Activated gamma-delta T cell (primary cell): ENCODE results near the gene ITGB5.
"Not testable (repeated sequence)": the region's sequence is repeated elsewhere in the genome, so short reads cannot be mapped to it uniquely, and the experiment has no call there.

Source experiments
- DNase-seq: peaks from one replicate; lab custom pipeline; 2025; lab: John Stamatoyannopoulos, UW

ITGB5 gene

DNA sequence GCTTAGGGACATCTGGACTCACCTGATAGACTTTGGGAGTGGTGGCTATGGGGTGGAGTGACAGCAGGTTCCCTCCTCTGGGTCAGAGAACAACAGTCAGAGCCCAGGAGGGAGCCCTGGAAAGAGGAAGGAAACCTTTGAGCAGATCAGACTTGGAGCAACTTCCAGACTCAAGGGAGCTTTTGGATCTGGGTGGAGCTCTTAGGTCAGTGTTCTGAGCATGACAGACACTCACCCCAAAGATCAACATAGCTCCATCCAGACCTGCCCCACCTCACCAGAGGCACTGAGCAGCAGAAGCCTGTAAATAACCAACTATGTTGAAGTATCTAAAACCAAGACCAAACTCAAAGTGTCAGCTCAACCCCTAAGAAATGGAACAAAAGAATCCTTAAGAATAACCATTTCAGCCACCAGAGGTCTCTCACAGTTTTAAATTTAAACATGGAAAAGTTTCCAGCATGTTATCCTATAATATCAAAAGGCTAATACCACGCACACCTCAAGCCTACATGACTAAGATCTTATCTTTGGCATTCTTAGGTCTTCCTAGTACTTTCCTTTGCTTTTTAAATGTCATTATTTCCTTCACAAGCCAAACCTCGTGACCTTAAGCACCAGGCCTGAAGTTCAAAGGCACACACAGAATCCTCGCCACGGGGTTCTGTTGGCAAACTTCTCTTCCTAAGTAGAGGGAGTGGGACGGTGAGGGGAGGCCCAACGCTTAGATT lies 100.5 kb downstream of the ITGB5 start:
- DNase-seq = no peak

DNA sequence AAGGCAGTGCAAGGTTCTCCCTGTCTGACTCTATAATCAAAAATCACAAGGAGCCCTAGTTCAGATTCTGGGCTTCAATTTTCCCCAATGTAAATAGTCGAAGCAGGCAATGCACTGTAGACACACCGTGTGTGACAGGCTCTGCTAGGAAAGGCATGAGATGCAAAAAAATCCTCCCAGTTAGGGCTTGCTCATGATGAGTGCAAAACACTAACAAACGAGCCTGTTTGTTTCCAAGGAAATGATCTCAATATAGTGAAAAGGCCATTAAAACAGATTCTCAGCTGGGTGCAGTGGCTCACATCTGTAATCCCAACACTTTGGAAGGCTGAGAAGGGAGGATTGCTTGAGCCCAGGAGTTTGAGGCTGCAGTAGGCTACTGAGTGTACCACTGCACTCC lies 101.2 kb downstream of the ITGB5 start:
- no peak for DNase-seq

DNA sequence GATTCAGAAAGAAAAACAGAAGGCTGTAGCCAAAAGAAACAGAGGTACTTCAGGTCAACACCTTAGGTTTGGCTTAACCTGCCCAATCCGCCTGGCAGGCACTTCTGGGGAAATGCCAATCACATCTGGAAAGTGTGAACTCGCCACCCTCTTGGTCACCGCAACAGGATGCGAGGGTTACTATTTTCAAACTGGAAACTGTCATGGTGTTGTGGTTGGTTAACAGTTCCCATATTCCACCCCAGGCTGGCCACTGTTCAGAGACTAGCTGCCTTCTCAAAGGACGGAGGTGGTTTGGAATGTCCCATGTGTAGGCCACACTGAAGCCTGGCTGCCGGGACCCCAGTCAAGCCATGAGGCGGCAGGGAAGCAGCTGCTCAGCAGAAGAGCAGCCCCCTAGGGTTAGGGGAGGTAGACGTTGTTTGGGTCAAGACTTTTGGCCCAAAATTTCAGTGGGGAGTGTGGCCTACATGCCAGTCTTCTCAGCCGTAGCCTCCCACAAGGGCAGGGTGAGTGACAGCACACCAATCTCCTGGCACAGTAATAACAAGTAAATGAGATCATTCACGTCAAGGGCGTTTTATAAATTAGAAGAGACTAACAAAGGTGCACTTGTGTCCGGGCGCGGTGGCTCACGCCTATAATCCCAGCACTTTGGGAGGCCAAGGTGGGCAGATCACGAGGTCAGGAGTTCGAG lies 102.3 kb downstream of the ITGB5 start:
- DNase-seq = no peak

DNA sequence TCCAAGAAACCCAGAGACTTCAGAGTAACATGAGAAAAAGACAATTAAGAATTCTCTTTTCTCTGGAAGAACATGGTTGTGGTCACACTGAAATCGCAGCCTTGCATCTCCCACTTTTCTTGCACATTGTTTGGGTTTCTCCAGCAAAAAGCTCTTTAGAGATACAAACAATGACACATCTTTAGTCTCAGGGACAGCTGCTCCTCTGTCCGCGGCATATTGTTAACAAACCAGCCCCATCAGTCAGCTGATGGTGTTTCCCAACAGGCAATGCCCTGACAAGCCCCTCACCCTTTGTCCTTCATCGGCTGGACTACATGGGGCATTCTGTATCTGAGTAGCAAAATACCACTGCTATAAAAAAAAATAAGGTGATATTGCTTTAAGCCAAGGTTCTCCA lies 103.5 kb downstream of the ITGB5 start:
- DNase-seq = no peak

DNA sequence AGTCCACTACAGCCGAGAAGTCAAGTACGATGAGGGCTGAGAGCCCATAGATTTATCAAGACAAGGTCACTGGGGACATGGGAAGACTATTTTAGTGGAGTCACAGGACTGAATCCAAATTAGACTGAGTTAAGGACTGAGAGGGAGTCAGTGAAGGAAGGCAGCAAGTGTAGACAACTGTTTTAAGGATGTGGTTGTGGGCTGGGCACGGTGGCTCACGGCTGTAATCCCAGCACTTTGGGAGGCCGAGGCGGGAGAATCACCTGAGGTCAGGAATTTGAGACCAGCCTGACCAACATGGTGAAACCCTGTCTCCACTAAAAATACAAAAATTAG lies 104.8 kb downstream of the ITGB5 start:
- DNase-seq = not testable (repeated sequence)

DNA sequence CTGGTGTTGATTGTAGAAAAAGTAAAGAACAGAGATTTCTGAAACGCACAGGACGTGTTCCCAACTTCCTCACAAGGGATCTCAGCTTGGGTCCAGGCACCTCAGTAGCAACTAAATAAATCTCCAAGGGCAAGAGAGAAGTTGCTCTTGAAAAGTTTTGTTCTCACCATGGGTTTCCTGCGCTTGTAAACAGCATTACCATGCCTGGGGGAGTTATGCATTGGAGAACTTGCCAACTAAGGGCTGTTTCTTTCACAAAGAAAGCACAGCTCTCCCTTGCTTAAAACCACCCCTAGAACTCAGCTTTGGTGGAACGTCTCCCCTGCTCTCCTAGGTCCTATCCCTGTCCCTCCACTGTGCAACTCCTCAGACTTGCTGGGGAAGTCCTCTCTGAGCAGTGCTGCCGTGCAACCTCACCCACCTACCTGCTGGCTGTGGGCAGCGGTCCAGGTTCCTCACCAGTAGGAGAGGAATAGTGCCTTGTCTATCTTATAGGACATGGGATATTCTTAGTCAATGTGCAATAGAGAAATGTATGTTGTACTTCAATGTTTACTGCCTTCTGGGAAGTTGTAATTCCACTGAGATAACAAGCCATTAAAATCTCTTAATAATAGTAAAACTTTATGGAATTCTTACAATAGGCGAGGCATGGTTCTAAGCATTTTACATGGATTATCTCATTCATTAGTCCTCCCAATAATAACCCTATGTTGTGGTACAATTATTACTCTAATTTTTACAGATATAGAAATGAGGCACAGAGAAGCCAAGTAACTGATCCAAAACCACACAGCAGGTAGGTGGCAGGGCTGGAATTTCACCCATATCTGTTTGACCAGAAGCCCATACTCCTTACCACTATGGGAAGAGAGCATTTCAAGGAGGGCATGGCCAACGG lies 105.4 kb downstream of the ITGB5 start:
- no peak for DNase-seq

DNA sequence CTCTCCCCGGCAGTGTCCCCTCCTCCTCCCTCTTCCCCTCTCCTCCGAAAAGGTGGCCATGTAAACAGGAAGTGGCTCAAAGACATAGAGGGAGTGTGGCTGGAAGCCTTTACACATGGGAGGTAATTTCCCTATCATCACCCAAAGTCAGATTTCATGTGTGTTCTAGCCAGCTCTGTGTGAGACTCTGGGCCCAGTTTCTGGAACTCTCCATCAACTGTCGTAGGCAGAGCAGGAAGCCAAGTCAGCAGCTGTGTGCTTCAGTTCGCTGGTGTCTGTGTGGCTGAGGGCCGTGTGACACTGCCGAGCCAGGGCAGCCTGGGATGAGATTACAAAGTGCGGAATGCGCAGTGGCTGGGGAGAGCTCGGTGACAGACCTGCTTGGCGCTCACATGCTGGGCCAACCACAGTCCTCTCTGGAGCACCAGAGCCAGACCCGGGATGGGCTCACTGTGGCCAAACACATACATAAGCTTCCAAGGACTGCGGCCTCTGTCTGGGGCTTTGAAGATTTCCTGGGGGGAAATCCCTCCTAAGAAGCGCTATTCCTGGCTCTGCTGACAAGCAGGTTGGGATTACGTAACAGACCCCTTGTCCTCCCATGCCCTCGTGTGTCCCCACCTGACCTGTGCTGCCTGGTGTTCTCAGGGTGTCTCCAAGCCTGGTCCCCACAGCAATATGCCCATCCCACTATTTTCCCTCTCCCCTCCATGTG lies 106.2 kb downstream of the ITGB5 start:
- no peak for DNase-seq

DNA sequence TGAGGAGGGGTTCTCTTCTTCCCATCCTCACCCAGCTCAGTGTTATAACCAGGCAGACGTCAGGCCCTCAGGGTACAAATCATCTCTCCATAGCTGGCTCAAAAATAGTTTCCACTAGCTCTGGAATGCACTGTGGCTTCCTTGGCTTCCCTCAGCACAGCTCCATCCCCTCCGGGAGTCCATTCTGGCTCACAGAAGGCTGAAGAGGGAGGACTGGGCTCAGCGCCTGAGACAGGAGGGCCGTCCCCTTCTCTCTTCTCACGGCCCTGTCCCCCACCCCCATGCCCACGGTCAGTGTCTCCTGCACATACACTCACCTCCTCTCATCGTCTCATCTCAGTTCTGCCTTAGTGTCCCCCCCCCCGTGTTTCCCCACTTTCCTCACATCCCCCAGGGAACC lies 106.8 kb downstream of the ITGB5 start:
- DNase-seq = no peak

DNA sequence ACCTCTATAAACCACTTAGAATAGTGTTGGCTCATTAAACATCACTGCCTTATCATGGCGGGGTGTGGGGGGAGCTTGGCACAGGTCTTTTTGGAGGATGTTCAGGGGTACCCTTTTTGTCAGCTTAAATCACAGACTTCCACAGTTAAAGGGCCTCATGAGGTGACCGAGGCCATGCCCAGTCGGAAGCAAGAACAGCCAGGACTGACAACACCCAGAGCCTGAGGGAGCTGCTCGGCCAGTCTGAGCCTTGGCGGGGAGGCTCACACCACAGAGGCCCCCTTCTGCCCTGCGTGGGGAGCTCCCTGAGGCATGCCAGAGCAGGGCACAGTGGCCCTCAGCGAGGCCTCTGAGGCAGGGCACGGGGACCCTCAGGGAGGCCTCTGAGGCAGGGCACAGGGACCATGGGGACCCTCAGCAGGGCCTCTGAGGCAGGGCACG lies 107.4 kb downstream of the ITGB5 start:
- no peak for DNase-seq

DNA sequence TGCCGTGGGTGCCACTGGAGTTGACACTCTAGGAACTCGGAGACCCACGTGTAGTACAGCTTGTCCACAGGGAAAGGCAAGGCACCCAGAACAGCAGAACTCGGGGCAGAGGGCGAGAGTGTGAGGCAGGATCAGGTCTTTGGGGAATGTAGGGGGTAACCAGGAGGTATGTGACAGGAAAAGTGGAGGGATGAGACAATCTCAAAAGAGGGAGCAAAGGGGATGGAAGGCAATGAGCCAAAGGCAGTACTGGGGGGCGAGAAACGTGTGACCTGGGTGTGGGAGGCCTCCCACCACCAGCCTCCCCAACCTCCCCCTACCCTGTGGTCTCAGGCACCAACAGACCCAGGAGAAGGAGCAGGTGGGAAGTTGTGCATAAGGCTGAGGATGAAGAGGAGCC lies 108.0 kb downstream of the ITGB5 start:
- DNase-seq = no peak

DNA sequence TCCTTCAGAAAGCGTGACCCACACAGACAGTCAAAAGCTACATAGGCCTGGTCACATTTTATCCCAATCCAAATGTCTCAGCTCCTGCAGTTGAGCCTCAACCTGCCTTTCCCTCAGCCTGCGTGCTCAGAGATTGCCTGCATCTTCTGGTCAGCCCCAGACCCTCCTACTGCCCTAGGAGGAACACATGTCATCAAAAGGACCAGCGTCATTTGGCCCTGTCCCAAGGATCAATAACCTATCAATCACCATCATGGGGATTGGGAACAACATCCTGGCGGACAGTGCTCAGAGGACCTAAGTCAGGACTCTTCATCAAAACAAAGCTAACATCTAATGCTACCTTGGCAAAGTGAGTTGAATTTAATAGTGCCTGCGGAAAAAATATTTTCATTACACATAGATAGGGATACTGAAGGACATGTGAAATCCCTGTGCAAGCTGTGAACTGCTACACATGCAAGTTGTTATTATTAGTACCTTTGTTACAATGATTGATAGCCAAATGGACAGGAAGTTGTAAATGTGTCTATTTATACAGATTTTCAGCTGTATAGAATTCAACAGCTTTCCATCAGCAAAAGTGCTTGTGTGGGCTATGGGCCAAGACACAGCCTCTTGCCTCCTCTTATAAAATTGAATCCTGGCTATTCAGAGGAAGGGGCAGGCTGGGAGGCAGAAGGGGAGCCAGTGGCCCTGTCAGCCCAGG lies 109.2 kb downstream of the ITGB5 start:
- no peak for DNase-seq

DNA sequence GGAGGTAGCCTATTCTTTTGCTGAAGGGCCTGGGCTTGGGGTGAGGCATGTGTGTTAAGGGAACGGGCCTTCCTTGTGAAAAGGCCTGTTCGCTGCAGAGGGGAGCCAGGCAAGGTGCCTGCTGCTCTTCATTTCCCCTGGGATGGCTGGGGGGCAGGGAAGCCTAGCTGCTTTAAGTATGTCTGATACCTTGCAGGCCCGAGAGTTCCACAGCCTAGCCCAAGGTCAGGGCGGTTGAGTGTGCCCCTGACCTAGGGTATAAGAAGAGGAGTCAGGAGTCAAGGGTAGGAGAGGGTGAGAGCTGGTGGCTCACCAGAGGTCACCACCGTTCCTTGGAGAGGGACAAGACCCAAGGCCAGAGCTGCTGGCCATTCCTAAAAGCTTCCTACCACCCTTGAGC lies 110.3 kb downstream of the ITGB5 start:
- DNase-seq = no peak

DNA sequence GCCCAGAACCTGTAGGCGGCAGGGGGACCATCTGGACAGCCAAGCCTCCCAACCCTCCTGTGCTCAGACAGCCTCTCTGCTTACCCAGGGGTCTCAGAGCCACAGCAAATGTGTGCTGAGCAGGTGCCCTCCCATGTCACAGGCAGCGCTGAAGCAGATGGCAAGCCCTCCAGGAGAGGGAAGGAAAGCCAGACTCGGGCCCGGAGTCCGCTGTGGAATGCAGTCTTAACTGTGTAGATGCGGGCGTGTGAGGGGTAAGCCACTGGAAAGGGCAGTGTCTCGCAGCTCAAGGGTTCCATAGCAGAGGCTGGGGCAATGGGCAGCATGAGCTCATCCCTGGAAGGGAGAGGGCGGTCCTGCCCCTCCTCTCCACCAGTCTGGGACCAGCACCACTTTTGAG lies 111.3 kb downstream of the ITGB5 start:
- DNase-seq = no peak

DNA sequence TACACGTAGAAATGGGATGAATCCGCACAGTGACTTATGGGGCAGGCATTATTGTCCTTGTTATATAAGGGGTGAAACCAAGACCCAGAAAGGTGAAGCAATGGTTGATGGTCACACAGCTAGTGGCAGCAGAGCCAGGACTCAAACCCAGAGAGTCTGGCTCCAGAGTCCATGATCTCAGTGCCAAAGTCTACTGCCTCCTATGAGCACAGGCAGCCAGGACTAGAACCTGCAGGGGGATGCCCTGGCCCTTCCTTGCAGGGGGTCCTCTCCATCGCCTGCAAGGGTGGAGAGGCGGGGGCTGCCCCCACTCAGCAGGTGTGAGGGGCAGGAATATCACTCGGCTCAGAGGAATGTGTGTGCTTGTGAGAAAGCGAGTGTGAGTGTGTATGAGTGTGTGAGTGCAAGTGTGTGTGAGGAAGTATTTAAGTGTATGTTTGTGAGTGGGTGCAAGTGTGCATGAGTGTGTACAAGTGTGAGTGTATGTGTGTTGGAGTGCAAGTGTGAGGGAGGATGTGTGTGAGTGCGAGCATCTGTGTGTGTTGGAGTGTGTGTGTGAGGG lies 112.2 kb downstream of the ITGB5 start:
- DNase-seq = no peak

DNA sequence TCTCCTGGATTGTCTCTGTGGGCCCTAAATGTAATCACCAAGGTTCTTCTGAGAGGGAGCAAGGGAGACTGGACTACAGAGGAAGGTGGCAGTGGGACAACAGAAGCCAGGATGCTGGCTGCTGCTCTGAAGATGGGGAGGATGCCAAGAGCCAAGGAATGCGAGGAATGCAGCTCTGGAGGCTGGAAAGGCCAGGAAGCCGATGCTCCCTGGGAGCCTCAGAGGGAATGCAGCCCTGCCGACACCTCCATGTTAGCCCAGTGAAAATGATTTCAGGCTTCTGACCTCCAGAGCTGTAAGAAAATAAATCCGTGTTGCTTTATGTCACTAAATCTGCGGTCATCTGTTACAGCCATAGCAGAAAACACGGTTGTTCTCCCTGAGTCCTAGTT lies 112.8 kb downstream of the ITGB5 start:
- DNase-seq = no peak

DNA sequence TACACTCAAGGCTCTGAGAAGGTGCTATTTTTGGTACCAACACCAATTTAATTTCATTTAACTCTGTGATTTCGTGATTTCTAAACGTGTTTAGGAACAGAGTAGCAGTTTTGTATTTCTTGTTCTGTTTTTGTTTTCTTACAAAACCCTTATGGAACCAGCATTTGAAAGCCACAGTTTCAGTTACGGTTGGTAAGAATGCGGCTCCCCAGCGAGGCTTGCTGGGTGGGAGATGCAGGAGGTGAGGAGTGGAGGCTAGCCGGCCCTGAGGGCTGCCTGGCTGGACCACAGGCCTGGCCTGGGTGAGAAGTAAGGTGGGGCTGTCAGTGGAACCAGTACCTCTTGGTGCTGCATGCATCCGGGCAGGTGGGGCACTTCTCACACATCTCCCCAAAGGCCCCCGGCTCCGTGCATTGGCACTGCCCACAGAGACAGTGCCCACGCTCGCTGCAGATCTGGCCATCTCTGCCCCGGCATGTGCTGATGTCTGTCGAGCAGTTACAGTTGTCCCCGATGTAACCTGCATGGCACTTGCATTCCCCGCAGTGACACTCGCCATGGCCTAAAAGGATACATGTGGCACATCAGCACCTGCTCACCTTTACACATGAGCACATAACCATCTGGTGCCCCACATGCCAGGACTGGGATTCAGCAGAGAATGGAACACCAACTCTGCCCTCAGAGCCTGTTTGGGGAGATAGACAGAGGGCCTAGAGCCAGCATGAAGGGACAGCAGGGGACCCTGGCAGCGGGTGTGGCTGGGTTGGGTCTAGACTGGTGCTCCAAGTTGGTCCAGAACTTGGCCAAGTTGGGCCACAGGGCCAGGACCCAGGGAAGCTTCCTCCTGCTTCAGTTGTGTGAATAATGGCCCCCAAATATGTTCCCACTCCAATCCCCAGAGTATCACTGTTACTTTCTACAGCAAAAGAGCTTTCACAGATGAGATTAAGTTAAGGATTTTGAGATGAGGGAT lies 113.5 kb downstream of the ITGB5 start:
- no peak for DNase-seq

DNA sequence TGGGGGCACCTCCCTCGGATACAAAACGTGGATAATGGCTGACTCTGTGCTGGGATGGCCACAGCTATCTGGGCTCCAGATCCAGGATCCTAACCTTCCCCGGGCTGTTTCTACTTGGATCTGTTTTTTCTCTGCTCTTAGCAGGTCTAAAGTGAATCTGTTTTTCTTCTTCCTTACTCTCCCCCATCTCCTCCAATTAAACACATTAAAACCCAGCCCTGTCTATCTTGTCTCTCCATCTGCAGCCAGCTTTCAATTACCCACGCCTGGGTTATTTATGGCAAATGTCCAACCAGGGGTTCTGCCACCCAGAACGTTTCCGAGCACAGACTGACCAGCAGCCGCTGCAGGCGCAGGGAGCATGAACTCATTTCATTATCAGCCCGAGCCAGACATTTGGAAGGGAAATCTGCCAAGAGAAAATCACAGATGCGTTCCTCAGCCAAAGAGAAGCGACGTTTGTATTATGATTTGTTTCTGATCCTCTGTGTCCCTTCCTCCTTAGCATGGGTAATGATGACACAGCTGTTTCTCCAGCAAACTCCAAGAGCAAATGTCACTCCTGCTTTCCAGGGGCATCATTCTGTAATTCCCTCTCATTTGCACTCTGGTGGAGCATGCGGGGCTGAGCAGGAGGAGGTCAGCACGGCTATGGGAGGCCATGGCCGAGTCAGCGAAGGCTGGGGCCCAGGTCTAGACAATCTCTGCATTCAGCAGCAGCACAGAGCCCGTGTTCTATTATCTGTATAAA lies 114.9 kb downstream of the ITGB5 start:
- DNase-seq = no peak

DNA sequence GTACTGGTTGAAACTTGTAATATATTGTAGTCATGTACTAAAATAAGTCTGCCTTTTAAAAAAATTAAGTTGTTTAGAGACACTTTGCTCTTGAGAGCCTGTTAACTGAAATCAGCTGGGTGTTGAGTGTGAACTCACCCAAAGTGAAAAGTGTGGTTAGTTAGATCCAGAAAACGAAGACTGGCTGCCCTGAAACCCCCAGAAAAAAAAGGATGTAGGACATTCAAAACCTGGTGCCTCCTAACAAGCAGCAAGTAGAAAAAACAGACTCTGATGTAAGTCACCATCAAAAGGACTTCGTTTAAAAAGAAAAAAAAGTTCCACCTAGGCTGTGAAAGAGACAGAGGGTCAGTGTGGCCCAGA lies 116.1 kb downstream of the ITGB5 start:
- no peak for DNase-seq

DNA sequence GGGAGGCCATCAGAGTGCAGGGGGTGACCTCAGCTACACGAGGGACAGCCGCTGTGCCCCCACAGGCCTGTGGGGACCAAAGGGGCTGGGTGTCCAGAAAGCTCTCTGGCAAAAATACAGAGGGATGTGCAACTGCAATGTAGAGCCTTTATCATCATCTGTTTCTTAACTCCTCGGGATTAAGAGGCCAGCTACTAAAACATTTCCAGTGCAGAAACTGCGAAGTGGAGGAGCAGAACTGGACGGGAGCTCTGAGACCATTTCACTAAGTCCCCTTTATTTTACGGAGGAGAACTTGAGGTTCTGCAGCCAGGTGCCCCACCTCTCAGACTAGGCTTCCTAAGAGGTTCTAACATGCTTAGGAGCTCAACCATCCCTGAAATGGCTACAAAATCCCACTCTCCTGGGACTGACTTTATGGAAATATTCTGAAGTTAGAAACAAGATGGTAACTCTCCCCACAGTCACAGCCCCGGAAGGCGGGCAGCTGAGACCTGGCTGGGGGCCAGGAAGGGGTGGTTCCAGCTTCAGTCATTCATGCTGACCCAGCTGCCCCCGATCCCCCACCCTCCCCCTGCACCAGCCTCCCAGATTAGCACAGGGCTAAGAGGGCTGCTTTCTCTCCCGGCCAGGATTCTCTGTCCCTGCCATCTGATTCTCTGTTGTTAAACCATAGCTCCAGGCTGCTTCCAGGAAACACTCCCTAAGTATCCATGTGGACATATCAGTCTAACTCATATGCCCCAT lies 116.7 kb downstream of the ITGB5 start:
- no peak for DNase-seq
